WTC11 (cell line): ENCODE data around the gene GLS. TPM values are rescaled to one million over a fixed set of nuclear protein-coding genes. Genes with fewer than 3 reads are reported as not detected.

Experiments
- ATAC-seq: fragments of 200-7000 bp; cut with Tn5 transposase; 2 replicates; pipeline ENCODE4 v1.10.0; 2021; ENCODE audit warnings: mild to moderate bottlenecking, moderate library complexity
- CTCF ChIA-PET: fragments of 300-600 bp; sonication (Branson Sonifier 250); formaldehyde crosslinking; loops from one replicate; lab custom pipeline; 2021; ENCODE audit warnings: antibody characterized with exemption; lab: Charles Lee
- POLR2A ChIA-PET: fragments of 350-600 bp; sonication (Branson Sonifier 250); formaldehyde crosslinking; loops from one replicate; lab custom pipeline; 2021; ENCODE audit warnings: antibody characterized with exemption; lab: Charles Lee
- DNase-seq: peaks from one replicate; pipeline ENCODE4 v3.0.0; 2021; ENCODE audit warnings: low spot score
- H3K27ac Mint-ChIP-seq: 2 replicates; pipeline ENCODE4 v1.8.0; 2021; ENCODE audit warnings: mixed read lengths
- H3K27me3 Mint-ChIP-seq: 2 replicates; pipeline ENCODE4 v1.8.0; 2021; ENCODE audit warnings: low read depth, mild to moderate bottlenecking, moderate library complexity, mixed read lengths
- H3K36me3 Mint-ChIP-seq: 2 replicates; pipeline ENCODE4 v1.8.0; 2021; ENCODE audit warnings: mixed read lengths
- H3K4me1 Mint-ChIP-seq: 2 replicates; pipeline ENCODE4 v1.8.0; 2022; ENCODE audit warnings: mixed read lengths
- H3K4me3 Mint-ChIP-seq: 2 replicates; pipeline ENCODE4 v1.8.0; 2021; ENCODE audit warnings: mild to moderate bottlenecking, moderate library complexity, mixed read lengths
- H3K9me3 Mint-ChIP-seq: 2 replicates; pipeline ENCODE4 v1.8.0; 2021; ENCODE audit warnings: mixed read lengths
- ELF4 ChIP-seq: sonication (generic); formaldehyde crosslinking; IDR thresholded peaks from 2 replicates; pipeline ENCODE4 v1.8.1; 2022; ENCODE audit warnings: low read depth, mild to moderate bottlenecking, moderate library complexity, missing genetic modification reagents
- ESRRA ChIP-seq: sonication (generic); formaldehyde crosslinking; IDR thresholded peaks from 2 replicates; pipeline ENCODE4 v1.8.1; 2022; ENCODE audit warnings: mild to moderate bottlenecking, missing genetic modification reagents, borderline replicate concordance
- HMGA2 ChIP-seq: fragments of 250-450 bp; sonication (Bioruptor Pico); IDR thresholded peaks from 2 replicates; pipeline ENCODE4 v1.4.0; 2021; ENCODE audit warnings: mild to moderate bottlenecking, moderate library complexity
- IRF2 ChIP-seq: sonication (generic); formaldehyde crosslinking; IDR thresholded peaks from 2 replicates; pipeline ENCODE4 v1.8.0; 2022; ENCODE audit warnings: low read depth, missing genetic modification reagents, borderline replicate concordance
- NFYB ChIP-seq: sonication (generic); formaldehyde crosslinking; conservative IDR thresholded peaks from 2 replicates; pipeline ENCODE4 v1.8.0; 2022; ENCODE audit warnings: low read depth, missing genetic modification reagents
- NR2C2 ChIP-seq: sonication (generic); formaldehyde crosslinking; IDR thresholded peaks from 2 replicates; pipeline ENCODE4 v1.8.0; 2022; ENCODE audit warnings: mild to moderate bottlenecking, missing genetic modification reagents
- RORB ChIP-seq: fragments of 250-450 bp; sonication (Bioruptor Pico); IDR thresholded peaks from 2 replicates; pipeline ENCODE4 v1.9.0; 2021; ENCODE audit warnings: mild to moderate bottlenecking
- SMAD3 ChIP-seq: sonication (generic); formaldehyde crosslinking; IDR thresholded peaks from 2 replicates; pipeline ENCODE4 v1.8.0; 2022; ENCODE audit warnings: missing genetic modification reagents, mild to moderate bottlenecking, borderline replicate concordance
- SOX15 ChIP-seq: fragments of 250-450 bp; sonication (Bioruptor Pico); IDR thresholded peaks from 2 replicates; pipeline ENCODE4 v1.9.0; 2021; ENCODE audit warnings: mild to moderate bottlenecking
- TEAD4 ChIP-seq: sonication (generic); formaldehyde crosslinking; IDR thresholded peaks from 2 replicates; pipeline ENCODE4 v1.8.0; 2022; ENCODE audit warnings: mild to moderate bottlenecking, missing genetic modification reagents
- ZNF219 ChIP-seq: sonication (generic); formaldehyde crosslinking; IDR thresholded peaks from 2 replicates; pipeline ENCODE4 v1.8.0; 2023; ENCODE audit warnings: missing genetic modification reagents, mild to moderate bottlenecking, borderline replicate concordance
- ZNF317 ChIP-seq: sonication (generic); formaldehyde crosslinking; IDR thresholded peaks from 2 replicates; pipeline ENCODE4 v1.8.1; 2023; ENCODE audit warnings: low read depth, mild to moderate bottlenecking, moderate library complexity, missing genetic modification reagents, borderline replicate concordance
- total RNA-seq: library from RNA; stranded (reverse); gene quantifications from 3 replicates; pipeline ENCODE4 v1.2.3, GENCODE V29; 2021
- TF ChIP-seq, protein P1 (sequence below): sonication (generic); formaldehyde crosslinking; conservative IDR thresholded peaks from 2 replicates; pipeline ENCODE4 v1.8.1; 2022; ENCODE audit warnings: mild to moderate bottlenecking, missing genetic modification reagents
- TF ChIP-seq, protein P2 (sequence below): sonication (generic); formaldehyde crosslinking; IDR thresholded peaks from 2 replicates; pipeline ENCODE4 v1.8.0; 2022; ENCODE audit warnings: mild to moderate bottlenecking, missing genetic modification reagents
- TF ChIP-seq, protein P3 (sequence below): fragments of 250-450 bp; sonication (Bioruptor Pico); conservative IDR thresholded peaks from 2 replicates; pipeline ENCODE4 v1.9.0; 2021; ENCODE audit warnings: mild to moderate bottlenecking
- TF ChIP-seq, protein P4 (sequence below): sonication (generic); formaldehyde crosslinking; IDR thresholded peaks from 2 replicates; pipeline ENCODE4 v1.8.1; 2023; ENCODE audit warnings: mild to moderate bottlenecking, missing genetic modification reagents, borderline replicate concordance
- TF ChIP-seq, protein P5 (sequence below): fragments of 250-450 bp; sonication (Bioruptor Pico); IDR thresholded peaks from 2 replicates; pipeline ENCODE4 v1.9.0; 2021; ENCODE audit warnings: mild to moderate bottlenecking

Gene GLS
- total RNA-seq, 1 experiment from 2014 or later = 115 TPM

DNA sequence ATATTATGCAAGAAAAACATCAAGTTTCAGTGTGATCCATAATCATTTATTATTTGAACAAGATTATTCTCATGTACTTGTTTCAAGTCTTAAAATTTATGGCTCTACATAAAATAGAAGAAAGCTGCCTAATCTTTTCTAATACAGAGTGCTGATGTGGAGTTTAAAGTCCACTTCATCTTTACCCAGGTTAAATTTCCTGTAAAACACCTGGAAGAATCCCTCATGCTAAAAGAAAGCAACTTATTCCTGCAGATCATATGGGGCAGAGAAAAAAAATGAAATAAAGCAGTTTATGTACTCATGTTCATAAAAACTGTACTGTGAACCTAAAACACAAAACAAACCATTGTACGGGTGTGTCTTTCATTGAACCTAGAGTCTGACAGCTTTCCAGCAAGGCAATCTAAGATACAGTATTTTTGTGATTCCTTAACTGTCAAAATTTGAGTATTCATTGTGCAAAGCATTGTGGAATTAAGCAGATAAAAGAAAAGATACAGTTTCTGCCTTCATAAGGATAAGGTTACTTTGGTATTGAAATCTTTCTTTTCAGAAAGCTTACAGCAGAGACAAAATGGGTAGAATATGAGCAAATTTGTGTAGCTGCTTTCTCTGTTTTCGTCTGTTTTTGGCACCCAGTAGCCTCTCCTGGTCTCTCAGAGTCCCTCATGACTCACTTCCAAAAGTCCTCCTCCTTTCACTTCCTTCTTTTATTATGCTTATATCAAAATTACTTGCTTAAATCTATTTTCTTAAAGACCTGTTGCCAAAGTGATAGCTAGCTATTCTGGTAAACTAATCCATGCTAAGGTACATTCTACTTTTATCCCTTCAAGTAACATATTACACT is 26.9 kb upstream of the GLS start:
- no peak overlapping the region for H3K4me3 Mint-ChIP-seq
- no peak for ATAC-seq
- H3K9me3 Mint-ChIP-seq = no peaks in the 10 kb centered on the region; the same call in 1 of the 2 replicates
- H3K27me3 Mint-ChIP-seq = no peaks in the 10 kb centered on the region; the same call in 1 of the 2 replicates
- CTCF ChIA-PET = interaction anchor here (0.6 kb wide), 1 partner anchor 54 kb away, joined by 3 read pairs; no protein-coding TSS in a partner anchor
- no peak for TF ChIP-seq ELF4 (CRISPR knock-in tag)
- TF ChIP-seq, protein P1, sequence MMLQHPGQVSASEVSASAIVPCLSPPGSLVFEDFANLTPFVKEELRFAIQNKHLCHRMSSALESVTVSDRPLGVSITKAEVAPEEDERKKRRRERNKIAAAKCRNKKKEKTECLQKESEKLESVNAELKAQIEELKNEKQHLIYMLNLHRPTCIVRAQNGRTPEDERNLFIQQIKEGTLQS = no peak
- TF ChIP-seq, protein P2, sequence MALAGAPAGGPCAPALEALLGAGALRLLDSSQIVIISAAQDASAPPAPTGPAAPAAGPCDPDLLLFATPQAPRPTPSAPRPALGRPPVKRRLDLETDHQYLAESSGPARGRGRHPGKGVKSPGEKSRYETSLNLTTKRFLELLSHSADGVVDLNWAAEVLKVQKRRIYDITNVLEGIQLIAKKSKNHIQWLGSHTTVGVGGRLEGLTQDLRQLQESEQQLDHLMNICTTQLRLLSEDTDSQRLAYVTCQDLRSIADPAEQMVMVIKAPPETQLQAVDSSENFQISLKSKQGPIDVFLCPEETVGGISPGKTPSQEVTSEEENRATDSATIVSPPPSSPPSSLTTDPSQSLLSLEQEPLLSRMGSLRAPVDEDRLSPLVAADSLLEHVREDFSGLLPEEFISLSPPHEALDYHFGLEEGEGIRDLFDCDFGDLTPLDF = no peak
- no peaks in the 10 kb centered on the region for H3K36me3 Mint-ChIP-seq
- POLR2A ChIA-PET = no interaction called here
- no peak overlapping the region for H3K27ac Mint-ChIP-seq
- DNase-seq = no peak
- peaks cover 21% of the 10 kb centered on the region for H3K4me1 Mint-ChIP-seq

DNA sequence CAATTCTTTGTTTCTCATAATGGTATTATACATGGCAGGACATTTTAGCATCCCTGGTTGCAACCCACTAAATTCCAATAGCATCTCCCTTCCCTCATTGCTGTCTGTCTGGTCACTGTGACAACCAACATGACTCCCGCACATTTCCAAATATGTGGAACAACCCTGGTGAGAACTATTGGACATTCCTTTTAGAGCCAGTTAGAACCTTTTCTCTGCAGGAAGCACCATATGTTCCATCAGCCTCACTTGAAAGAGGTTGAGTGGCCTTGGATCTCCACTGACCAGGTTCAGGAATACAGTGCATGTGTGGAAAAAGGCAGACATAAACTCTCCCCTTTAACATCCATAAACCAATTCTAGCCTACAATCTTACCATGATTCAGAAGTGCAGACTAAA is 25.9 kb upstream of the GLS start:
- Mint-ChIP-seq H3K4me3 (no peak overlapping the region), H3K36me3 (no peaks in the 10 kb centered on the region), H3K27ac (no peak overlapping the region), H3K9me3 (no peaks in the 10 kb centered on the region), H3K4me1 (peaks cover 30% of the 10 kb centered on the region), H3K27me3 (no peaks in the 10 kb centered on the region; the same call in 1 of the 2 replicates)
- ChIA-PET CTCF (no interaction called here), POLR2A (no interaction called here)
- ATAC-seq (no peak), DNase-seq (no peak)
- TF ChIP-seq, protein P2 = no peak
- TF ChIP-seq NR2C2 (CRISPR knock-in tag) (no peak), ZNF219 (CRISPR knock-in tag) (no peak)
- TF ChIP-seq, protein P3, sequence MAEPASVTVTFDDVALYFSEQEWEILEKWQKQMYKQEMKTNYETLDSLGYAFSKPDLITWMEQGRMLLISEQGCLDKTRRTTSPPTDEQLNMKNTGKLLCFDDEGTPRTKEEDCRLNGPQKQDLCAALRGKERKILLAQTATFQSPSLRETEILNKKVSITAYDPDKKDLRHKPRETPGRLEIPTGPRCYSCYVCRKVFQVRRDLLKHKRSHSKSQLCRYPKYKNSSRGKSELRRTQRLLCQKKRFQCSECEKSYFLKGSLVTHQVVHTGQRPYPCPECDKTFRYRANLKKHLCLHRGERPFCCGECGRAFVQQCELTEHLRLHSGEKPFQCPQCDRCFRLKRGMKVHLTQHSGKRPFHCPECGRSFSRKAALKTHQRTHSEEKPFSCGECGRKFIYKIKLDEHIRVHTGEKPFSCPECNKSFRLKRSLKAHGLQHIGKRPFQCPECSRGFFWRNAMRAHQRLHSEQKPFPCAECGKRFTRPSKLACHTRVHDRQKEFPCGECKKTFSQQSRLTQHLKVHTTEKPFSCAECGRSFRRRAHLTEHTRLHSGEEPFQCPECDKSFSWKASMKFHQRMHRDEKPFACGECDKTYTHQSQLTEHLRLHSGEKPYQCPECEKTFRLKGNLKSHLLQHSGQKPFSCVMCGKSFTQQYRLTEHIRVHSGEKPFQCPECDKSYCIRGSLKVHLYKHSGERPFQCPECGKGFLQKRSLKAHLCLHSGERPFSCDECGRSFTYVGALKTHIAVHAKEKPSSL (CRISPR knock-in tag) = no peak
- TF ChIP-seq, protein P4, sequence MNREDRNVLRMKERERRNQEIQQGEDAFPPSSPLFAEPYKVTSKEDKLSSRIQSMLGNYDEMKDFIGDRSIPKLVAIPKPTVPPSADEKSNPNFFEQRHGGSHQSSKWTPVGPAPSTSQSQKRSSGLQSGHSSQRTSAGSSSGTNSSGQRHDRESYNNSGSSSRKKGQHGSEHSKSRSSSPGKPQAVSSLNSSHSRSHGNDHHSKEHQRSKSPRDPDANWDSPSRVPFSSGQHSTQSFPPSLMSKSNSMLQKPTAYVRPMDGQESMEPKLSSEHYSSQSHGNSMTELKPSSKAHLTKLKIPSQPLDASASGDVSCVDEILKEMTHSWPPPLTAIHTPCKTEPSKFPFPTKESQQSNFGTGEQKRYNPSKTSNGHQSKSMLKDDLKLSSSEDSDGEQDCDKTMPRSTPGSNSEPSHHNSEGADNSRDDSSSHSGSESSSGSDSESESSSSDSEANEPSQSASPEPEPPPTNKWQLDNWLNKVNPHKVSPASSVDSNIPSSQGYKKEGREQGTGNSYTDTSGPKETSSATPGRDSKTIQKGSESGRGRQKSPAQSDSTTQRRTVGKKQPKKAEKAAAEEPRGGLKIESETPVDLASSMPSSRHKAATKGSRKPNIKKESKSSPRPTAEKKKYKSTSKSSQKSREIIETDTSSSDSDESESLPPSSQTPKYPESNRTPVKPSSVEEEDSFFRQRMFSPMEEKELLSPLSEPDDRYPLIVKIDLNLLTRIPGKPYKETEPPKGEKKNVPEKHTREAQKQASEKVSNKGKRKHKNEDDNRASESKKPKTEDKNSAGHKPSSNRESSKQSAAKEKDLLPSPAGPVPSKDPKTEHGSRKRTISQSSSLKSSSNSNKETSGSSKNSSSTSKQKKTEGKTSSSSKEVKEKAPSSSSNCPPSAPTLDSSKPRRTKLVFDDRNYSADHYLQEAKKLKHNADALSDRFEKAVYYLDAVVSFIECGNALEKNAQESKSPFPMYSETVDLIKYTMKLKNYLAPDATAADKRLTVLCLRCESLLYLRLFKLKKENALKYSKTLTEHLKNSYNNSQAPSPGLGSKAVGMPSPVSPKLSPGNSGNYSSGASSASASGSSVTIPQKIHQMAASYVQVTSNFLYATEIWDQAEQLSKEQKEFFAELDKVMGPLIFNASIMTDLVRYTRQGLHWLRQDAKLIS (CRISPR knock-in tag) = no peak

DNA sequence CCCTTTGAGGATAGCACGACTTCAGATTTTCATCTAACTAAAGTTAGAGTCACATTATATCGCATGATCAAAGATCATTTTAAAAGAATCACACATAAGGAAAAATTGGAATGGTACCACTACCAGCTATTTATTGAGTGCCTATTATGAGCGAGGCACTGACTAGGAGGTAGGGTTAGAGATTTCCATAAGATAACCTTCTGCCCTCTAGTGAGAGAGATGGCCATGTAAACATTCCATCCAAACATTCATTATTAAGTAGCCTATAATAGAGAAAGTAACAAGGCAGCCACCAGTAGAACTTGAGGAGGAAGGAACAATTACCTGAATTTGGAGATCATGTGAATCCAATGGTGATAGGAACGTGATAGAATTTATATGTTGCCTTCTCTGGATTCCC is 25.4 kb upstream of the GLS start:
- Mint-ChIP-seq H3K4me1 (peaks cover 34% of the 10 kb centered on the region), H3K27ac (no peak overlapping the region), H3K36me3 (no peaks in the 10 kb centered on the region), H3K9me3 (no peaks in the 10 kb centered on the region), H3K27me3 (no peaks in the 10 kb centered on the region; the same call in 1 of the 2 replicates), H3K4me3 (no peak overlapping the region)
- ATAC-seq = no peak
- POLR2A ChIA-PET = no interaction called here
- CTCF ChIA-PET = no interaction called here
- DNase-seq = no peak
- TF ChIP-seq ELF4 (CRISPR knock-in tag) (no peak), SMAD3 (CRISPR knock-in tag) (no peak), SOX15 (CRISPR knock-in tag) (no peak), ESRRA (CRISPR knock-in tag) (no peak), HMGA2 (no peak), TEAD4 (CRISPR knock-in tag) (no peak), RORB (CRISPR knock-in tag) (no peak), NFYB (no peak), ZNF317 (CRISPR knock-in tag) (no peak), IRF2 (no peak)
- TF ChIP-seq, protein P4 (CRISPR knock-in tag) = no peak
- TF ChIP-seq, protein P5, sequence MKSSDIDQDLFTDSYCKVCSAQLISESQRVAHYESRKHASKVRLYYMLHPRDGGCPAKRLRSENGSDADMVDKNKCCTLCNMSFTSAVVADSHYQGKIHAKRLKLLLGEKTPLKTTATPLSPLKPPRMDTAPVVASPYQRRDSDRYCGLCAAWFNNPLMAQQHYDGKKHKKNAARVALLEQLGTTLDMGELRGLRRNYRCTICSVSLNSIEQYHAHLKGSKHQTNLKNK (CRISPR knock-in tag) = no peak
